Epithelial cell of proximal tubule (primary cell): ENCODE results near the gene MICA. TPM values are rescaled to one million over a fixed set of nuclear protein-coding genes. Genes with fewer than 3 reads are reported as not detected.
"Not testable (repeated sequence)": the region's sequence is repeated elsewhere in the genome, so short reads cannot be mapped to it uniquely, and the experiment has no call there.

ENCODE experiments used
- DNase-seq: peaks from one replicate; pipeline ENCODE4 v3.0.0-alpha.2; 2011; ENCODE audit warnings: low read depth
- H3K4me3 ChIP-seq: 2 replicates; pipeline ENCODE4 v1.5.1; 2011; ENCODE audit warnings: low read depth, mild to moderate bottlenecking, low read length
- total RNA-seq: library from RNA; depleted of rRNA; stranded (reverse); fragments of >200 nt; gene quantifications from 2 replicates; pipeline ENCODE4 v1.2.3, GENCODE V29; 2015
- TF ChIP-seq, protein P1 (sequence below): conservative IDR thresholded peaks from 2 replicates; pipeline ENCODE4 v1.5.1; 2012; ENCODE audit warnings: low read depth, mild to moderate bottlenecking, low read length

The MICA gene
- total RNA-seq, 1 donor from 2014 or later = 25.7 TPM

DNA sequence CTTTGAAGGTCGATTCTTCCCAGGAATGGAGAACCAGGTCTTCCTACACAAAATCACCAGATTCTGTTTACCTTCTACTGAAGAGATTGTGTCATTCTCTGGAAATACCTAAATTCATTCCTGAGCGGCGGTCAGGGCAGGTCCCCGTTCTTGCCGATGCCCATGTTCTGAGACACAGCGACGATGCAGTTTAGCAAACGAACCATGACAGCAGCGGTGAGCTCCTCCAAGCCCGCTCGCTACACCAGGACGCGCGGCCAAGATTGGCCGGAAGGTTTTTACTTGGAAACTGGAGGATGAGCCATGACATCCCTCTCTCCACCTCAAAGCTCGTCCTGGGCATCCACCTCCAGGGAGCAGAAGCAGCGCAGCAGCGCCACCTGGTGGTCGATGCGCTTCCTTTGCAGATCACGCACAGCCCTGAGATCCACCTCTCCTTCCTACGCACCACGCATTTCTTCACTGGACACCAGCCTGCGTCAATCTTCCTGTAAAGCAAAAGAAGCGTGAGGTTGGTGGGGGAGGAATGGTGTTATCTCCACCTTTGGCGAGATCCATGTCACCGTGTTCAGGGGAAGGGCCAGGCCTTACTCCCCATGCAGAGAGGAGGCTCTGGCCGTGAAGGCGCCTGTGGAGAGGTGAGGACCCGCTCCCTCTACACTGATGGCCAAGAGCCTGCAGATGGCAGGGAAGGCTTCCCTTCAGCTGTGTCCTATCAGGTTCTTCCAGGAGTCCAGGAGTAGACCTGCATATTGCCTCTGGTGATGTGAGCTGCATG, 36.5 kb upstream of the MICA start:
- DNase-seq = peak; percentile 42
- TF ChIP-seq, protein P1, sequence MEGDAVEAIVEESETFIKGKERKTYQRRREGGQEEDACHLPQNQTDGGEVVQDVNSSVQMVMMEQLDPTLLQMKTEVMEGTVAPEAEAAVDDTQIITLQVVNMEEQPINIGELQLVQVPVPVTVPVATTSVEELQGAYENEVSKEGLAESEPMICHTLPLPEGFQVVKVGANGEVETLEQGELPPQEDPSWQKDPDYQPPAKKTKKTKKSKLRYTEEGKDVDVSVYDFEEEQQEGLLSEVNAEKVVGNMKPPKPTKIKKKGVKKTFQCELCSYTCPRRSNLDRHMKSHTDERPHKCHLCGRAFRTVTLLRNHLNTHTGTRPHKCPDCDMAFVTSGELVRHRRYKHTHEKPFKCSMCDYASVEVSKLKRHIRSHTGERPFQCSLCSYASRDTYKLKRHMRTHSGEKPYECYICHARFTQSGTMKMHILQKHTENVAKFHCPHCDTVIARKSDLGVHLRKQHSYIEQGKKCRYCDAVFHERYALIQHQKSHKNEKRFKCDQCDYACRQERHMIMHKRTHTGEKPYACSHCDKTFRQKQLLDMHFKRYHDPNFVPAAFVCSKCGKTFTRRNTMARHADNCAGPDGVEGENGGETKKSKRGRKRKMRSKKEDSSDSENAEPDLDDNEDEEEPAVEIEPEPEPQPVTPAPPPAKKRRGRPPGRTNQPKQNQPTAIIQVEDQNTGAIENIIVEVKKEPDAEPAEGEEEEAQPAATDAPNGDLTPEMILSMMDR = peak; percentile 89
- H3K4me3 ChIP-seq = peak overlapping the region; percentile 48

DNA sequence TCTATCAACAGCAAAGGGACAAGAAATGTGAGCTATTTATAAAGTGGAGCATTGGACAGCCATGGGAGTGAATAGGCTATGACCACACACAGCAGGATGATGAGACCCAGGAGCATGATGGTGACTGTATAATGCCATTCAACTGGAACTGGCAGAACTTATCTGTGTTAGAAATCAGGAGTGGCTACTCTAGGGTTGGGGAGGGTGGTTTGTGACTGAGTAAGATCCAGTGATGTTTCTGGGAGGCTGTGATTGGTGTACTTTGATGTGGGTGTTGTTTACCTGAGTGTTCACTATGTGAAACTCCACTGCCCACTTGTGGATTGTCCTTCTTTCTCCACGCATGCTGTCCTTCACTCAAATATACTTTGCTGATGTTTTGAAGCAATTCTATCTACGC, 34.9 kb upstream of the MICA start:
- H3K4me3 ChIP-seq = no peak overlapping the region

DNA sequence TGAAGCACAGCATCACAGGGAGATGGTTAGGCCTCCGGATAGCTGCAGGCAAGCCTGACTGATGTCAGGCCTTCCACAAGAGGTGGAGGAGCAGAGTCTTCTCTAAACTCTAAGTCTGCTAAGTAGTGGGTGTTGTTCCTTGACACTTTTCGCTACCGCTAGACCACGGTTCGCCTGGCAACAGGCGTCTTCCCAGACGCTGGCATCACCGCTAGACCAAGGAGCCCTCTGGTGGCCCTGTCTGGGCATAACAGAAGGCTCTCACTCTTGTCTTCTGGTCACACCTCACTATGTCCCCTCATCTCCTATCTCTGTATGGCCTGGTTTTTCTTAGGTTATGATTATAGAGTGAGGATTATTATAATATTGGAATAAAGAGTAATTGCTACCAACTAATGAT, 29.3 kb upstream of the MICA start:
- not testable (repeated sequence) for DNase-seq, H3K4me3 ChIP-seq
- TF ChIP-seq, protein P1 = peak; percentile 46

More for the DNA sequence above, 34.9 kb upstream of the MICA start:
- no peak for DNase-seq
- TF ChIP-seq, protein P1 = peak; percentile 4

DNA sequence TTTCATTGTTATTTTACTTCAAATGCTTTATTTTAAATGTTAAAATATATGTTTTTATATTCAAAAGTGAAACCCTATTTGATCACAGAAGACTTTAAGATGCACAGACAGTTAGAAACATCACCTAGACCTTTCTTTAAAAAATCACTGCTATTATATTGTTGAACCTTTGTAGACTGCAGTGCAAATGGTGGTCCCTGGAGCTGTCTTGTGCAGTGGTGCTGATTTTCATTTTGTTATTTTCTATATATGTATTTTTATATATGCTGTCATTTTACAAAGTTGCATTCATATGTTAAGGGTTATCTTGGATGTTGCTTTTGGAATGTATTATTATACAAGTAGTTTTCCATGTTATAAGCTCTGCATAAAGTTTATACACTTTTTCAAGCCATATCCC, 27.7 kb upstream of the MICA start:
- TF ChIP-seq, protein P1 = no peak
- DNase-seq = no peak
- H3K4me3 ChIP-seq = no peak overlapping the region

DNA sequence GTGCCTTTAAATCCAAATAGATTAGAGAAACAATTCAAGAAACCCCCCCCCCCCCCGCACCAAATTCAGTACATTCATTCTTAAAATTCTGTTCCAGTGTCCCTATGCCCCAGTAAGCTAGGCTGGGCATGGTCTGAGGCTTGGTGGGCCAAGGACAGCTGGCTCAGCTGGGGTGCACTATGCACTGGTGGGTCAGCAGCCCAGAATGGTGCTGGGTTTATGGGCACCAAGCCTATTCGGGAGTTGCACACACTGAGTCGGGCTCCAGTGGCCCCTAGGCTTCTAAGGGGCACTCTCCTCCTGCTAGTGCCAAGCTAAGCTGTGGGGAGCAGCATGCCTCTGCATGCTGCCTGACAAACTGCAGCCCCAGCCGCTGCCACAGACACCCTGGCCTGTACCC, 26.4 kb upstream of the MICA start:
- TF ChIP-seq, protein P1 = no peak
- no peak for DNase-seq
- no peak overlapping the region for H3K4me3 ChIP-seq

DNA sequence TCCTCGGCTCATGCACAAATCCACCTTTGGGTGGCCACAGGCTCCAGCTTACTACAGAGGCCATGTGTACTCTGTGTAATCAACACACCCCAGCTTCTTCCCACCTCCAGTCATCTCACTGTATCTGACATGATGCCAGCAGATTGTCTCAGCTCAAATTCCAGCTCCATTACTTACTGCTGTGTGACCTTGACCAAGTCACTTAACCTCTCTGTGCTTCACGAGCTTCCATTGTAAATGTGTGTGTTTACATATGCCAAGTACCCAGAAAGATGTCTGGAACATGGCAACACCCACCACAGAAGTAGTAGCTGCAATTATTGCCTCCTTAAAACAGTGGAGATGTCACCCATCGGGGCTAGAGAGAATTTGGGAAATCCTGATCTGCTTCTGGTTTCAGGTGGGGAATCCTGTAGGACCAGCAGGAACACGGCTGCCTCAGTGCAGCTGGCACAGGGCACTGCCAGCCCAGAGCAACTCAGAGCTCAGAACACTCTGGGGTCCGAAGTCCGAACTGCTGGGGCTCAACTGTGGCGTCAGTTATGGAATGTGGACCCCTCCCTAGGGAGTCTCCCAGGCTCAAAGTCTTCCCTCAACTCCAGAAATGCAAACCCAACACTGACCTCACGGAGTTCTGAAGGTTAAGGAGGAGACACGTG, 25.2 kb upstream of the MICA start:
- TF ChIP-seq, protein P1 = no peak
- no peak for DNase-seq
- H3K4me3 ChIP-seq = no peak overlapping the region

DNA sequence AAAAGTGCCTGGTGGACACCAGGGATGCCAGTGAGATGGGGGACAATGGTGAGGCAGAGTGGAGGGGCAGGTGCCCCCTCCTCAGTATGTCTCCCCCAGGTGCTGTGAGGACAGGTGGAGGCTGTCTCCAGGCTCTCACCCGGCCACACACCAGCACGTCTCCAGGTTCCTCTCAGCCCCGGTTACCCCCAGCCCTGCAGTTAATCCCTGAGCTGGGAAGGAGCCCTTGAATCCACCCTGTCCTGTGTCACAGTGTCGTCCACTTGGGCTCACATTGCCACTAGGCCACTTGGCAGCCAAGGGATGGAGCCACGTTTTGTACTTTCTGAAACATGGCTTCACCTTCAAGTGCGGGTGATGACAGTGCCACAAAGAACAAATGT, 24.7 kb upstream of the MICA start:
- H3K4me3 ChIP-seq = no peak overlapping the region
- DNase-seq = no peak
- TF ChIP-seq, protein P1 = no peak
